Sigmoid colon (tissue), 4 donors: ENCODE data around the gene MICAL2.

Experiments
- EP300 ChIP-seq, 4 donors: sonication (generic); formaldehyde crosslinking; IDR thresholded peaks; one replicate each; pipeline ENCODE4 v1.6.1; 2017; ENCODE audit warnings: antibody characterized with exemption in 4 of 4
- POLR2A ChIP-seq, 2 donors: fragments of 450-650 bp; IDR thresholded peaks; one replicate each; pipeline ENCODE4 v1.6.1; 2016; ENCODE audit warnings: antibody characterized with exemption in 2 of 2, mild to moderate bottlenecking in 2 of 2, moderate library complexity in 2 of 2
- TF ChIP-seq, protein P1 (sequence below), 4 experiments: fragments of 450-650 bp in 3 of 4; fragments of 200-600 bp in 1 of 4; IDR thresholded peaks; one replicate each; pipeline ENCODE4 v1.5.1; 2016 to 2019; ENCODE audit warnings: antibody characterized with exemption in 4 of 4, mild to moderate bottlenecking in 3 of 4, moderate library complexity in 2 of 4

DNA sequence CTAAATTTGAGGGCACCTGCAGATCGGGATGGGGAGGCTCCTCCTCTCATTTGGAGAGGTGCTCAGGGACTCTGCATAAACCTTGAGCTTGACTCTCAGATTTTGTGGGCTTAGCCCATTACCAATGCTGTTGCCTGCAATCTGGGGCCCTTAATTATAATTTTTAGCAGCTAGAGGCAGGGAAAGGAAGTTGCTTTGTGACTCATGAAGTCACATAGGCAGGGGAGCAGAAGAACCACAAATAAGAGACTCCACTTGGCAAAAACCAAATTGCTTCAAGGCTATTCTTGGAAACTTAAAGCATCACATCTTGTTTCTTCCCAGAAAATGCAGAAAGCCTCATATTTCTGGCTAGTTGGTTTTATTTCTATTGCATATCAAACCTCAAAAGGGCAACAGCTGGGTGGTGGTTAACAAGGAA, 46.9 kb downstream of the MICAL2 start:
- TF ChIP-seq, protein P1, sequence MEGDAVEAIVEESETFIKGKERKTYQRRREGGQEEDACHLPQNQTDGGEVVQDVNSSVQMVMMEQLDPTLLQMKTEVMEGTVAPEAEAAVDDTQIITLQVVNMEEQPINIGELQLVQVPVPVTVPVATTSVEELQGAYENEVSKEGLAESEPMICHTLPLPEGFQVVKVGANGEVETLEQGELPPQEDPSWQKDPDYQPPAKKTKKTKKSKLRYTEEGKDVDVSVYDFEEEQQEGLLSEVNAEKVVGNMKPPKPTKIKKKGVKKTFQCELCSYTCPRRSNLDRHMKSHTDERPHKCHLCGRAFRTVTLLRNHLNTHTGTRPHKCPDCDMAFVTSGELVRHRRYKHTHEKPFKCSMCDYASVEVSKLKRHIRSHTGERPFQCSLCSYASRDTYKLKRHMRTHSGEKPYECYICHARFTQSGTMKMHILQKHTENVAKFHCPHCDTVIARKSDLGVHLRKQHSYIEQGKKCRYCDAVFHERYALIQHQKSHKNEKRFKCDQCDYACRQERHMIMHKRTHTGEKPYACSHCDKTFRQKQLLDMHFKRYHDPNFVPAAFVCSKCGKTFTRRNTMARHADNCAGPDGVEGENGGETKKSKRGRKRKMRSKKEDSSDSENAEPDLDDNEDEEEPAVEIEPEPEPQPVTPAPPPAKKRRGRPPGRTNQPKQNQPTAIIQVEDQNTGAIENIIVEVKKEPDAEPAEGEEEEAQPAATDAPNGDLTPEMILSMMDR (IDR thresholded peaks at IDR 0.05), result no peak
- TF ChIP-seq EP300 (IDR thresholded peaks at IDR 0.05) (no peak), POLR2A (IDR thresholded peaks at IDR 0.05) (no peak)
